ENCODE results near the gene ID1.
"Not testable (repeated sequence)": the region's sequence is repeated elsewhere in the genome, so short reads cannot be mapped to it uniquely, and the experiment has no call there.

Gene ID1

DNA sequence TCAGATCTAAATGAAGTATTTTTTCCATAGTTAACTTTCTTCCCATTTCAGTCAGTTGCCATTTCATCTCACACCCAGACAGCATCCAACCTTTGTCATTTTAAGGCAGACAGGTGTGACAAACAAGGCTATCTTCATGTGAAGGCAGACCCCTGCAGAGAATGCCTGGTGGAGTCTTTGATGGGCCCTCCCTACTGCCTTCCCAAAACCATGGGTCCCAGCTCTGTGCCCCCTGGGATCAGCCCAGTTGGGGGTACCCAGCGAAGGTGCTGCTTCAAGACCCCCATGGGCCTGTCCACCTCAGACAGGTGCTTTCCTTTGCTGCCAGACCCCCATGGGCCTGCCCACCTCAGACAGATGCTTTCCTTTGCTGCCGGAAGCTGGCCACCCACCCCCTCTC lies 28.3 kb upstream of the ID1 start:
- TF ChIP-seq, protein P1, sequence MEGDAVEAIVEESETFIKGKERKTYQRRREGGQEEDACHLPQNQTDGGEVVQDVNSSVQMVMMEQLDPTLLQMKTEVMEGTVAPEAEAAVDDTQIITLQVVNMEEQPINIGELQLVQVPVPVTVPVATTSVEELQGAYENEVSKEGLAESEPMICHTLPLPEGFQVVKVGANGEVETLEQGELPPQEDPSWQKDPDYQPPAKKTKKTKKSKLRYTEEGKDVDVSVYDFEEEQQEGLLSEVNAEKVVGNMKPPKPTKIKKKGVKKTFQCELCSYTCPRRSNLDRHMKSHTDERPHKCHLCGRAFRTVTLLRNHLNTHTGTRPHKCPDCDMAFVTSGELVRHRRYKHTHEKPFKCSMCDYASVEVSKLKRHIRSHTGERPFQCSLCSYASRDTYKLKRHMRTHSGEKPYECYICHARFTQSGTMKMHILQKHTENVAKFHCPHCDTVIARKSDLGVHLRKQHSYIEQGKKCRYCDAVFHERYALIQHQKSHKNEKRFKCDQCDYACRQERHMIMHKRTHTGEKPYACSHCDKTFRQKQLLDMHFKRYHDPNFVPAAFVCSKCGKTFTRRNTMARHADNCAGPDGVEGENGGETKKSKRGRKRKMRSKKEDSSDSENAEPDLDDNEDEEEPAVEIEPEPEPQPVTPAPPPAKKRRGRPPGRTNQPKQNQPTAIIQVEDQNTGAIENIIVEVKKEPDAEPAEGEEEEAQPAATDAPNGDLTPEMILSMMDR (IDR thresholded peaks at IDR 0.05; ENCODE audit: low read depth, low read length): no peak
- DNase-seq (ENCODE audit: extremely low read depth, low read depth): no peak

GRCh38 chr20:31577194-31577593 lies 27.9 kb upstream of the ID1 start:
- TF ChIP-seq, protein P1 (IDR thresholded peaks at IDR 0.05; ENCODE audit: low read depth, low read length): no peak
- DNase-seq (ENCODE audit: extremely low read depth, low read depth): no peak

- TF ChIP-seq, protein P1 (IDR thresholded peaks at IDR 0.05; ENCODE audit: low read depth, low read length): no peak
- no peak for DNase-seq (ENCODE audit: extremely low read depth, low read depth)
These were observed 26.5 kb upstream of the ID1 start for GRCh38 chr20:31578448-31579138.

- no peak for DNase-seq (ENCODE audit: extremely low read depth, low read depth)
- TF ChIP-seq, protein P1 (IDR thresholded peaks at IDR 0.05; ENCODE audit: low read depth, low read length): no peak
These were observed 25.8 kb upstream of the ID1 start for GRCh38 chr20:31579245-31579644.

DNA sequence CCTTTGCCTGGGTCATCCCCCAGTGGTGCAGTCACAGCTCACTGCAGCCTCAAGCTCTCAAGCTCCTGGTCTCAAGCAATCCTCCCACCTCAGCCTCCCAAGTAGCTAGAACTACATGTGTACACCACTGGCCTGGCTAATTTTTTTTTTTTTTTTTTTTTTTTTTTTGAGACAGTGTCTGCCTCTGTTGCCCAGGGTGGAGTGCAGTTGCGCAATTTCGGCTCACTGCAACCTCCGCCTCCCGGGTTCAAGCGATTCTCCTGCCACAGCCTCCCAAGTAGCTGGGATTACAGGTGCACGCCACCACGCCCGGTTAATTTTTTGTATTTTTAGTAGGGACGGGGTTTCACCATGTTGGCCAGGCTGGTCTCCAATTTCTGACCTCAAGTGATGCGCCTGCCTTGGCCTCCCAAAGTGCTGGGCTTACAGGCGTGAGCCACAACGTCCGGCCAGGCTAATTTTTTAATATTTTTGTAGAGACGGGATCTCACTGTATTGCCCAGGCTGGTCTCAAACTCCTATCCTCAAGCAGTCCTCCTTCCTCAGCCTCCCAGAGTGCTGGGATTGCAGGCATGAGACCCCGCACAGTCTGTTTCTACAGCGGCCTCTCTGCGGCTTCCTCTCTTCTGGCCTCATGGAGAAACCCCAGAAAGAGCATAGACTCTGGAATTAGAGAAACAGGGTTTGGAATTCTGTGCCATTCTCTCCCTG lies 25.0 kb upstream of the ID1 start:
- DNase-seq (ENCODE audit: extremely low read depth, low read depth): not testable (repeated sequence)

- TF ChIP-seq, protein P1 (IDR thresholded peaks at IDR 0.05; ENCODE audit: low read depth, low read length): no peak
- no peak for DNase-seq (ENCODE audit: extremely low read depth, low read depth)
These were observed 24.4 kb upstream of the ID1 start for GRCh38 chr20:31580706-31581105.

- no peak for DNase-seq (ENCODE audit: extremely low read depth, low read depth)
- TF ChIP-seq, protein P1 (IDR thresholded peaks at IDR 0.05; ENCODE audit: low read depth, low read length): no peak
These were observed 23.7 kb upstream of the ID1 start for GRCh38 chr20:31581391-31581790.
